Measurements from ENCODE around the gene SYNJ2BP.

- TF ChIP-seq CTCF (conservative IDR thresholded peaks at IDR 0.05; ENCODE audit: low read length) (no peak), EZH2phosphoT487 (IDR thresholded peaks at IDR 0.05; ENCODE audit: borderline replicate concordance) (no peak)
Observed at GRCh38 chr14:70425354-70425753, 8.5 kb upstream of the SYNJ2BP start.

Measured in Loucy (cell line).